Activated naive CD8-positive, alpha-beta T cell treated with anti-CD3 and anti-CD28 coated beads for 36 hours (primary cell): ENCODE results near the gene PCDHB16. TPM values are rescaled to one million over a fixed set of nuclear protein-coding genes. Genes with fewer than 3 reads are reported as not detected.

ENCODE experiments used
- total RNA-seq, 2 experiments: library from RNA; stranded (reverse); gene quantifications; one replicate each; pipeline ENCODE4 v1.2.3, GENCODE V29; 2021

PCDHB16 gene
- total RNA-seq, 2 experiments from 2014 or later = not detected

Other genes with a start within 250 kb of the PCDHB16 start
- gene PCDHAC2, start 215.9 kb upstream of the PCDHB16 start, total RNA-seq = not detected
- gene PCDHB1, start 131.0 kb upstream of the PCDHB16 start, total RNA-seq = not detected
- not detected for gene PCDHB2, start 87.8 kb upstream of the PCDHB16 start, total RNA-seq
- not detected for gene PCDHB3, start 81.9 kb upstream of the PCDHB16 start, total RNA-seq
- gene PCDHB4, start 60.6 kb upstream of the PCDHB16 start, total RNA-seq = not detected
- gene PCDHB5, start 47.2 kb upstream of the PCDHB16 start, total RNA-seq = not detected
- not detected for gene PCDHB6, start 32.3 kb upstream of the PCDHB16 start, total RNA-seq
- gene PCDHB7, start 9.7 kb upstream of the PCDHB16 start, total RNA-seq = not detected
- gene PCDHB8, start 4.6 kb upstream of the PCDHB16 start, total RNA-seq = not detected
- not detected for gene PCDHB9, start 4.8 kb downstream of the PCDHB16 start, total RNA-seq
- gene PCDHB10, start 10.0 kb downstream of the PCDHB16 start, total RNA-seq = not detected
- not detected for gene PCDHB11, start 17.2 kb downstream of the PCDHB16 start, total RNA-seq
- not detected for gene PCDHB12, start 26.3 kb downstream of the PCDHB16 start, total RNA-seq
- not detected for gene PCDHB13, start 31.5 kb downstream of the PCDHB16 start, total RNA-seq
- not detected for gene PCDHB14, start 41.0 kb downstream of the PCDHB16 start, total RNA-seq
- gene PCDHB15, start 63.0 kb downstream of the PCDHB16 start, total RNA-seq = not detected
- gene SLC25A2, start 121.7 kb downstream of the PCDHB16 start, total RNA-seq = under 1 TPM in 1 of 2 experiments, not detected in 1; 0.21 TPM
- 10 to 100 TPM; 60.4 to 60.5 TPM for gene TAF7, start 138.4 kb downstream of the PCDHB16 start, total RNA-seq
- gene PCDHGA1, start 148.1 kb downstream of the PCDHB16 start, total RNA-seq = not detected
- gene PCDHGA2, start 156.4 kb downstream of the PCDHB16 start, total RNA-seq = not detected
- not detected for gene PCDHGA3, start 161.4 kb downstream of the PCDHB16 start, total RNA-seq
- not detected for gene PCDHGB1, start 167.7 kb downstream of the PCDHB16 start, total RNA-seq
- under 1 TPM in 1 of 2 experiments, not detected in 1; 0.12 TPM for gene PCDHGA4, start 172.6 kb downstream of the PCDHB16 start, total RNA-seq
- gene PCDHGB2, start 177.6 kb downstream of the PCDHB16 start, total RNA-seq = under 1 TPM in 1 of 2 experiments, not detected in 1; 0.10 TPM
- under 1 TPM in 1 of 2 experiments, not detected in 1; 0.06 TPM for gene PCDHGA5, start 181.8 kb downstream of the PCDHB16 start, total RNA-seq
- gene PCDHGB3, start 187.9 kb downstream of the PCDHB16 start, total RNA-seq = not detected
- under 1 TPM; 0.08 TPM for gene PCDHGA6, start 191.5 kb downstream of the PCDHB16 start, total RNA-seq
- gene PCDHGA7, start 200.4 kb downstream of the PCDHB16 start, total RNA-seq = not detected
- gene PCDHGB4, start 205.3 kb downstream of the PCDHB16 start, total RNA-seq = not detected
- not detected for gene PCDHGA8, start 210.2 kb downstream of the PCDHB16 start, total RNA-seq
- gene PCDHGB5, start 215.6 kb downstream of the PCDHB16 start, total RNA-seq = under 1 TPM; 0.16 to 0.26 TPM
- not detected for gene PCDHGA9, start 220.4 kb downstream of the PCDHB16 start, total RNA-seq
- not detected for gene PCDHGB6, start 225.6 kb downstream of the PCDHB16 start, total RNA-seq
- under 1 TPM in 1 of 2 experiments, not detected in 1; 0.06 TPM for gene PCDHGA10, start 230.6 kb downstream of the PCDHB16 start, total RNA-seq
- gene PCDHGB7, start 235.3 kb downstream of the PCDHB16 start, total RNA-seq = not detected
- under 1 TPM in 1 of 2 experiments, not detected in 1; 0.06 TPM for gene PCDHGA11, start 238.7 kb downstream of the PCDHB16 start, total RNA-seq
- gene PCDHGA12, start 248.1 kb downstream of the PCDHB16 start, total RNA-seq = under 1 TPM in 1 of 2 experiments, not detected in 1; 0.08 TPM